ENCODE measurements around the gene EXOC6B.

Gene EXOC6B

GRCh38 chr2:72800492-72800891 is 25.3 kb downstream of the EXOC6B start:
- Histone ChIP-seq H3K4me2 (ENCODE audit: low read length) (no peak overlapping the region), H2AFZ (no peak overlapping the region), H3K4me1 (no peaks in the 10 kb centered on the region), H3K27me3 (ENCODE audit: control insufficient read depth, insufficient read depth, low read length) (no peaks in the 10 kb centered on the region), H3K36me3 (ENCODE audit: control insufficient read depth, insufficient read depth, low read length) (no peaks in the 10 kb centered on the region), H3K9ac (no peak overlapping the region), H3K4me3 (ENCODE audit: low read depth, low read length) (no peak overlapping the region), H3K27ac (no peak overlapping the region), H3K9me3 (ENCODE audit: control insufficient read depth, low read length) (no peaks in the 10 kb centered on the region), H3K79me2 (peaks cover 6% of the 10 kb centered on the region)
- TF ChIP-seq CTCF (IDR thresholded peaks at IDR 0.05), result no peak

- TF ChIP-seq CTCF (IDR thresholded peaks at IDR 0.05), result no peak
- Histone ChIP-seq H3K36me3 (ENCODE audit: control insufficient read depth, insufficient read depth, low read length) (no peaks in the 10 kb centered on the region), H3K9ac (no peak overlapping the region), H2AFZ (no peak overlapping the region), H3K27me3 (ENCODE audit: control insufficient read depth, insufficient read depth, low read length) (no peaks in the 10 kb centered on the region), H3K27ac (no peak overlapping the region), H3K4me1 (peaks cover 6% of the 10 kb centered on the region), H3K4me3 (ENCODE audit: low read depth, low read length) (no peak overlapping the region), H3K79me2 (peaks cover 11% of the 10 kb centered on the region), H3K9me3 (ENCODE audit: control insufficient read depth, low read length) (no peaks in the 10 kb centered on the region), H3K4me2 (ENCODE audit: low read length) (no peak overlapping the region)
Measured at GRCh38 chr2:72797740-72798139, 28.1 kb downstream of the EXOC6B start.

- H3K9ac ChIP-seq, result no peak overlapping the region
- no peak overlapping the region for H3K4me3 ChIP-seq (ENCODE audit: low read depth, low read length)
- H3K4me2 ChIP-seq (ENCODE audit: low read length), result no peak overlapping the region
- H3K27ac ChIP-seq, result no peak overlapping the region
- H3K27me3 ChIP-seq (ENCODE audit: control insufficient read depth, insufficient read depth, low read length), result no peaks in the 10 kb centered on the region
- H3K36me3 ChIP-seq (ENCODE audit: control insufficient read depth, insufficient read depth, low read length), result no peaks in the 10 kb centered on the region
- no peaks in the 10 kb centered on the region for H3K9me3 ChIP-seq (ENCODE audit: control insufficient read depth, low read length)
- H3K4me1 ChIP-seq, result peaks cover 6% of the 10 kb centered on the region
- H2AFZ ChIP-seq, result no peak overlapping the region
- no peak for TF ChIP-seq CTCF (IDR thresholded peaks at IDR 0.05)
- H3K79me2 ChIP-seq, result peaks cover 11% of the 10 kb centered on the region
Measured at GRCh38 chr2:72796766-72797165, 29.1 kb downstream of the EXOC6B start.

GRCh38 chr2:72794572-72794971 is 31.3 kb downstream of the EXOC6B start:
- Histone ChIP-seq H3K4me1 (peaks cover 6% of the 10 kb centered on the region), H2AFZ (no peak overlapping the region), H3K27me3 (ENCODE audit: control insufficient read depth, insufficient read depth, low read length) (no peaks in the 10 kb centered on the region), H3K9me3 (ENCODE audit: control insufficient read depth, low read length) (no peaks in the 10 kb centered on the region), H3K27ac (no peak overlapping the region), H3K4me2 (ENCODE audit: low read length) (no peak overlapping the region), H3K79me2 (peaks cover 16% of the 10 kb centered on the region), H3K36me3 (ENCODE audit: control insufficient read depth, insufficient read depth, low read length) (no peaks in the 10 kb centered on the region), H3K9ac (no peak overlapping the region), H3K4me3 (ENCODE audit: low read depth, low read length) (no peak overlapping the region)
- TF ChIP-seq CTCF (IDR thresholded peaks at IDR 0.05), result no peak

- H3K27me3 ChIP-seq (ENCODE audit: control insufficient read depth, insufficient read depth, low read length), result no peaks in the 10 kb centered on the region
- TF ChIP-seq CTCF (IDR thresholded peaks at IDR 0.05), result no peak
- H2AFZ ChIP-seq, result no peak overlapping the region
- no peak overlapping the region for H3K4me3 ChIP-seq (ENCODE audit: low read depth, low read length)
- no peak overlapping the region for H3K4me2 ChIP-seq (ENCODE audit: low read length)
- H3K27ac ChIP-seq, result no peak overlapping the region
- no peaks in the 10 kb centered on the region for H3K9me3 ChIP-seq (ENCODE audit: control insufficient read depth, low read length)
- H3K79me2 ChIP-seq, result peaks cover 16% of the 10 kb centered on the region
- H3K36me3 ChIP-seq (ENCODE audit: control insufficient read depth, insufficient read depth, low read length), result no peaks in the 10 kb centered on the region
- peaks cover 6% of the 10 kb centered on the region for H3K4me1 ChIP-seq
- no peak overlapping the region for H3K9ac ChIP-seq
Measured at GRCh38 chr2:72793798-72794440, 31.9 kb downstream of the EXOC6B start.

Data from parathyroid adenoma (tissue), 2 donors.